ENCODE results near the gene FAM117B. TPM values are rescaled to one million over a fixed set of nuclear protein-coding genes. Genes with fewer than 3 reads are reported as not detected.

FAM117B gene
- polyA plus RNA-seq, 1 donor (not counting 4 experiments of a cell fraction or from before 2014, with no cell fraction given) = 1.9 TPM

- dilution Hi-C loops (cut with MboI; ENCODE audit: extremely low pct_ligation_motif_present, low sequenced_read_pairs) = no loop called here
- peaks cover 1% of the 10 kb centered on the region for H3K4me1 ChIP-seq (ENCODE audit: control insufficient read depth, extremely low read depth, insufficient read depth, low read length)
- H3K4me2 ChIP-seq (ENCODE audit: control insufficient read depth, extremely low read depth, insufficient read depth, low read depth, low read length) = no peak overlapping the region
- no peaks in the 10 kb centered on the region for H3K27me3 ChIP-seq (ENCODE audit: control insufficient read depth, extremely low read depth, insufficient read depth, low read length)
- H3K79me2 ChIP-seq (ENCODE audit: control insufficient read depth, insufficient read depth, low read length) = no peaks in the 10 kb centered on the region
- no peak for FAIRE-seq
- H3K9ac ChIP-seq (ENCODE audit: control insufficient read depth, extremely low read depth, insufficient read depth, low read length) = no peak overlapping the region
- no peak overlapping the region for H3K27ac ChIP-seq (ENCODE audit: control insufficient read depth, insufficient read depth, low read length)
- no peak overlapping the region for H2AFZ ChIP-seq (ENCODE audit: control insufficient read depth, low read length)
- no peaks in the 10 kb centered on the region for H4K20me1 ChIP-seq (ENCODE audit: control insufficient read depth, extremely low read depth, insufficient read depth, low read length)
- TF ChIP-seq CTCF (optimal IDR thresholded peaks at IDR 0.05 in 1 of 3, IDR thresholded peaks at IDR 0.05 in 1 of 3, conservative IDR thresholded peaks at IDR 0.05 in 1 of 3; ENCODE audit: extremely low read depth in 1 of 3, insufficient read depth in 2 of 3, low read length in 3 of 3) (no peak), EZH2 (IDR thresholded peaks at IDR 0.05; ENCODE audit: low read length) (no peak)
- no peak for DNase-seq (ENCODE audit: low read depth, low spot score)
- no peak overlapping the region for H3K4me3 ChIP-seq (ENCODE audit: control insufficient read depth in 2 of 3, extremely low read depth in 1 of 3, insufficient read depth in 2 of 3, low read depth in 1 of 3, low read length in 3 of 3)
- no peaks in the 10 kb centered on the region for H3K9me3 ChIP-seq (ENCODE audit: control insufficient read depth, low read depth, low read length)
- no peaks in the 10 kb centered on the region for H3K36me3 ChIP-seq (ENCODE audit: control insufficient read depth in 2 of 2, extremely low read depth in 1 of 2, insufficient read depth in 2 of 2, low read length in 2 of 2)
- no peaks in the 10 kb centered on the region for H3K9me1 ChIP-seq (ENCODE audit: control insufficient read depth, extremely low read depth, insufficient read depth, low read length)
These were observed 89.0 kb downstream of the FAM117B start for GRCh38 chr2:202723746-202724145.

GRCh38 chr2:202726070-202726469 is 91.3 kb downstream of the FAM117B start:
- TF ChIP-seq CTCF (optimal IDR thresholded peaks at IDR 0.05 in 1 of 3, IDR thresholded peaks at IDR 0.05 in 1 of 3, conservative IDR thresholded peaks at IDR 0.05 in 1 of 3; ENCODE audit: extremely low read depth in 1 of 3, insufficient read depth in 2 of 3, low read length in 3 of 3) (no peak), EZH2 (IDR thresholded peaks at IDR 0.05; ENCODE audit: low read length) (no peak)
- dilution Hi-C loops (cut with MboI; ENCODE audit: extremely low pct_ligation_motif_present, low sequenced_read_pairs) = no loop called here
- Histone ChIP-seq H3K9ac (ENCODE audit: control insufficient read depth, extremely low read depth, insufficient read depth, low read length) (no peak overlapping the region), H3K4me2 (ENCODE audit: control insufficient read depth, extremely low read depth, insufficient read depth, low read depth, low read length) (no peak overlapping the region), H3K36me3 (ENCODE audit: control insufficient read depth in 2 of 2, extremely low read depth in 1 of 2, insufficient read depth in 2 of 2, low read length in 2 of 2) (no peaks in the 10 kb centered on the region), H3K27ac (ENCODE audit: control insufficient read depth, insufficient read depth, low read length) (no peak overlapping the region), H3K79me2 (ENCODE audit: control insufficient read depth, insufficient read depth, low read length) (no peaks in the 10 kb centered on the region), H4K20me1 (ENCODE audit: control insufficient read depth, extremely low read depth, insufficient read depth, low read length) (no peaks in the 10 kb centered on the region), H3K4me3 (ENCODE audit: control insufficient read depth in 2 of 3, extremely low read depth in 1 of 3, insufficient read depth in 2 of 3, low read depth in 1 of 3, low read length in 3 of 3) (no peak overlapping the region), H2AFZ (ENCODE audit: control insufficient read depth, low read length) (no peak overlapping the region), H3K27me3 (ENCODE audit: control insufficient read depth, extremely low read depth, insufficient read depth, low read length) (no peaks in the 10 kb centered on the region), H3K9me1 (ENCODE audit: control insufficient read depth, extremely low read depth, insufficient read depth, low read length) (no peaks in the 10 kb centered on the region), H3K4me1 (ENCODE audit: control insufficient read depth, extremely low read depth, insufficient read depth, low read length) (no peaks in the 10 kb centered on the region), H3K9me3 (ENCODE audit: control insufficient read depth, low read depth, low read length) (no peaks in the 10 kb centered on the region)
- DNase-seq (ENCODE audit: low read depth, low spot score) = no peak
- no peak for FAIRE-seq
